Fibroblast of skin of left quadriceps (primary cell): ENCODE data around the gene SPOUT1.

Experiments used
- DNase-seq, 2 experiments: peaks; one replicate each; pipeline ENCODE4 v3.0.0-alpha.2; 2013; ENCODE audit warnings: low read depth in 2 of 2

SPOUT1 gene

DNA sequence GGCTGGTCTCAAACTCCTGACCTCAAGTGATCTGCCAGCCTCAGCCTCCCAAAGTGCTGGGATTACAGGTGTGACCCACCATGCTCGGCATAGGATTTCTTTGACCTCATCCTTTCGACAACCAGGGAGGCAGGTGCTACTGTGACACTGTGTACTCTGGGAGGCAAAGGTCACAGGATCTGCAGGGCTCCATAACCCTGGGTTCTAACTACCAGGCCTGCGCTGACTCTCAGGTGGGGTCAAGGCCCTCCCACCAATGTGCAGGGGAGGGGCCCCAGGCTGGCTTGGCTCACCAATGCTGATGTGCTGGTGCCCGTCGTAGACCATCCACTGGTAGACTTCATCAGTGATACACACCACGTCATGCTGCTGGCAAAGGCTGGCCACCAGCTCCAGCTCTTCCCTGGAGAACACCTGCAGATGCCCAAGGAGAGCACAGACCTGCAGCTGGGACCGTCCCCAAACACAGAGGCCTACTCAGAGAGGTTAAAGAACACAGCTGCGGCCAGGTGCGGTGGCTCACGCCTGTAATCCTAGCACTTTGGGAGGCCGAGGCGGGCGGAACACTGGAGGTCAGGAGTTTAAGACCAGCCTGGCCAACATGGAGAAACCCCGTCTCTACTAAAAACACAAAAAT, 7.0 kb upstream of the SPOUT1 start:
- no peak for DNase-seq

DNA sequence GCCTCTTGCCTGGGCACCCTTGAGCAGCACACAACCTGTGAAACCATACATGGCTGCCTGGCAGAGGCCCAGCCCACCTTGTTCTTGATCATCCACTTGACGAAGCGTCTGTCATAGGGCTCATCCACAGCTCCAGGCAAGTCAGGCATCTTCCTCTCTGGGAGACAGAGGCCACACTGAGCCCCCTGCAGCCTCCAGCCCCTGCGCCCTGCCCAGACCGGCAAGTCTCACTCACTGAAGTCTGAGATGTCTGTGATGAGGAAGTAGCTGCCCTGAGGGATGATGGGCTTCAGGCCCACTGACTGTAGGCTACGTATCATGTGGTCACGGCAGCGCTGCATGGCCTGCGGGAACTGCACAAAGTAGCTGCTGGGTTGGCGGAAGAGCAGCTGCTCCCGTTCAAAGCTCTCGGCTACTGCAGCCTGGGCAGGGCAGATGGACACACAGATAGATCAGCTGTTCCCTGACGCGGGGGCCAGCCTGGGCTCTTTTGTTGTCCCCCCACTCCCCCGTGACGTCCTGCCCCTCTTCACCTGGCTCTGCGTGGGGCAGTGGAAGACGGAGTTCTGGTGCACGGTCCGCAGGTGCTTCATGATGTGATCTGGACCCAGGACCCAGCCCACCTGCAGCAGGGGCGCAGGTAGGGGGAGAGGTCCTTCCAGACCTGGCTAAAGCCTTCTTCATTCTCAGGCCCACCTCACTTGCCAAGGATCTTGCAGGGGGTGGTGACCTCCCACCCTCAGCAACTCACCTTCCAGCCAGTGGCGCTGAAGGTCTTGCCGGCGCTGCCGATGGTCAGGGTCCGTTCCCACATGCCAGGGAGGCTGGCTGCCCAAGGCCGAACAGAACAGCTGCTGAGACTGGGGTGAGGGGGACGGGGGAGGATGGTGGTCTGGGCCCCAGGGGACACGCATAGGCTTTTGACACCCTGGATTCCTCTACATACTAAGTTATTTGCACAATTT, 5.9 kb upstream of the SPOUT1 start:
- no peak for DNase-seq

DNA sequence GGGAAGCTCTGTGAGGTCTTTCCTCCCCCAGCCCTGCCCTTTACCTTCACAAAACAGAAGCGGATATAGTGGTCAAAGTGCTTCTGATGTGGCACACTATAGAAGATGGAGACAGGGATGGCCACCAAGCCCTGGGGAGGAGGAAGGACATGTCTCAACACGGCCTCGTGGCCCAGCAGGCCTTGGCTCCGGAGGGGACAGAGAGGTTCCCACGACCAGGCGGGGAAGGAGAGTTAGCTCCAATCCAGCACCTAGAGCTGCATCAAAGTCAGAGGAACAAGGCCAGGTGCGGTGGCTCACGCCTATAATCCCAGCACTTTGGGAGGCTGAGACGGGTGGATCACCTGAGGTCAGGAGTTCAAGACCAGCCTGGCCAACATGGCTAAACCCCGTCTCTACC, 4.1 kb upstream of the SPOUT1 start:
- DNase-seq = no peak

DNA sequence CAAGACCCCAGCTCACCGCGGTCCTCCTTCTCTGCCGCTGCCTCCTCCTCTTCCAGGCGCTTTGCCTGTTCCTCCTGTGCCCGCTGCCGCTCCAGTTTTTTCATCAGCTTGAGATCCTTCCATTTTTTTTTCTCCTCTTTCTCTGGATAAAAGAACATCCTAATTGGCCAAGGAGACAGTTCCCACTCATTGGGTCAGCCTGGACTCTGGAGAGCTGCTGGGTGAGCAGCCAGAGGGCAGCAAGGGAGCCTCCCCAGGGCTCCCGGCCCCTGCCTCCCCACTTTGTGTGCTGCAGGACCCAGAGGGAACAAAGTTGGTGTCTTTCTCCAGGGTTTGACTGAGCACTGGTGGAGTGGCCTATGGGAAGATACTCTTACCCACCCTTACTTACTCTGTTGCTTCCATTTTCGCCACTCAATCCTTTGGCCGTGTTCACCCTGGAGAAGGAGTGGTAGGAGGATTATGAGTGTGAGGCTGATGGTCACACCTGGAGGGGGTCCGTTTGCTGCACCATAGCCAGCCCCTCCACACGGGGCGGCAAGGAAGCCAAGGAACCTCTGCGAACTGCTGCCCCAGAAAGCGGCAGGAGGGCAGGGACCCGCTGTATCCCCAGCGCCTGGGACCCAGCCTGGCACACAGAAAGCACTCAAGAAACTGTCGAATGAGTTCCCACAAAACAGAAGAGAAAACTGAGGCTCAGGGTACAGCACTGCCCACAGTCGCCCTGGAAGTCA, 708 bp downstream of the SPOUT1 start:
- no peak for DNase-seq

DNA sequence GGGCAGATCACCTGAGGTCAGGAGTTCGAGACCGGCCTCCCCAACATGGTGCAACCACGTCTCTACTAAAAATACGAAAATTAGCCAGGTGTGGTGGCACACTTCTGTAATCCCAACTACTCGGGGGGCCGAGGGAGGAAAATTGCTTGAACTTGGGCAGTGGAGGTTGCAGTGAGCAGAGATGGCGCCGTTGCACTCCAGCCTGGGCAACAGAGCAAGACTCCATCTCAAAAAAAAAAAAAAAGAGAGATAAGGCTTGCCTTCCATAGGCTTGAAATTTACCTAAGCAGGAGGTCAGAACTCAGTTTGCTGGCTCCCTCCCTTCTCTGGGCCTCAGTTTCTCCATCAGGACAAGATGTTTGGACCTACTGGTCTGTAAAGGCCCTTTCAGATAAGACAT, 1.3 kb downstream of the SPOUT1 start:
- DNase-seq = no peak

DNA sequence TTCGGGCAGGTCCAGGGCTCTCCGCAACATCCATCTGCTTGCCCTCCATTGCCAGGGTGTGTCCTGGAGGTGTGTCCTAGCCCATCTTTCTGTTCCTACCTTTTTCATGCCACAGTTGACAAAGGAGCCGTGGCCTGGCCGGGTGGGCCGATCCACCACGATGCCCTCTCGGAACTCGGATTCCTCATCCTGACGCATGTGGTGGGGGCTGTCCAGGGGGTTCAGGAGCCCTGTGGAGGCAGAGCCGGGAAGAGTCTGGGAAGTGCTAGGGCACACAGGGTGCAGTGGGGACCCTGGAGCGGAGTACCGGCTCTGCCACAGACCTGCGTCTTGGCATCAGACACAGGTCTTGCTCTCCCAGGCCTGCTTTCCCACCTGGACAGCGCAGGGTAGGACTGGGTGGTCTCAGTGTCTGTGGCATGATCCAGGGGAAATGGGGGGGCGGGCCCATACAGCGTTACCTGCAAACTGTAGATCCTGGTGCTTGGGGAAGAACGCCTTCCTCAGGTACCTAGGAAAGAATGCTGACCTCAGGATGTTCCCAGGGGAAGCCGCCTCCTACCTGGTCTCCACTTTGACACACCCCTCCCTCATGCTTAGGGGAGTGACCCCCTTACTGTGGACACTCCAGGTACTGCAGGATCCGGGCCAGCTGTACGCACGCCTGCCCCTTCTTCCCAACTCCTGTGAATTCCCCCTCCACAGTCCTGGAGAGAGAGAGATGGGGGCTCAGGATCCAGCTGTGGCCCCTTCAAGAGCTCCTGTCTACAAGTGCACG, 3.5 kb downstream of the SPOUT1 start:
- DNase-seq = no peak

DNA sequence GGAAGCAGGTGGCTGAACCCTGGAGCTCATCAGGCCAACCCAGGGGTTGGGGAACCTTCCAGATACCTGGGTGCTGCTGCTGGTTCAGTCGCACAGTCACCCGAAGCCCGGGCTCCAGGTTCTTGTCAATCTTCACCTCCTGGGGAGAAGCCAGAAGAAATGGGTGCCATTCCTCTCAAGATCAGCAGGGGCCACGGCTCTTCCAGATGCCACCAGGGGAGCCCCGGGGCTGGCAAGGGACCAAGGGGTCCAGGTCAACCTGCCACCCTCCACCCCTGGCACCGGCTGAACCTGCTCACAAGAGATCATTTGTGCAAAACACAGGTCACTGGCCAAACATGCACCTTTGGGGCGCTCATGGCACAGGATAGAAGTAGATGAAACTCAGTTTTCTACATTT, 4.7 kb downstream of the SPOUT1 start:
- no peak for DNase-seq

DNA sequence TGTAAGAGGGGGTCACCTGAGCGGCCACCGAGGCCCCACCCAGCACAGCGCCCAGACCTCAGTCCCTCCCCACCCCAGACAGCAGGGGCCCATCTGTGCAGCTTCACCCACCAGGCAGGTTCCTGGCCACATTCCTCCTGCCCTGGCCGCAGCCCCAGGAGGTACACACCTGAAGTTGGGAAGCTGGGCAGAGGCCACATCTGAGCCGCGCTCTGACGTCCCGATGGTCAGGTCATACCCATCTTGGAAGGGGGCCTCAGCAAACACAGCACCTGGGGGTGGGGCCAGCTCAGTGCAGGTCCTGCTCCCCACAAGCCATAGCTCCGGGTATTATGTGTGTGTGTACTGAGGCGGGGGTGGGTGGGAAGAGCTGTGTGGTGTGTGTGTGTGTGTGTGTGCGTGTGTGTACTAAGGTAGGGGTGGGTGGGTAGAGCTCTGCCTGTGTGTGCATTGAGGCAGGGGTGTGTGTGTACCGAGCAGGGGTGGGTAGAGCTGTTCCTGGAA, 5.6 kb downstream of the SPOUT1 start:
- no peak for DNase-seq

DNA sequence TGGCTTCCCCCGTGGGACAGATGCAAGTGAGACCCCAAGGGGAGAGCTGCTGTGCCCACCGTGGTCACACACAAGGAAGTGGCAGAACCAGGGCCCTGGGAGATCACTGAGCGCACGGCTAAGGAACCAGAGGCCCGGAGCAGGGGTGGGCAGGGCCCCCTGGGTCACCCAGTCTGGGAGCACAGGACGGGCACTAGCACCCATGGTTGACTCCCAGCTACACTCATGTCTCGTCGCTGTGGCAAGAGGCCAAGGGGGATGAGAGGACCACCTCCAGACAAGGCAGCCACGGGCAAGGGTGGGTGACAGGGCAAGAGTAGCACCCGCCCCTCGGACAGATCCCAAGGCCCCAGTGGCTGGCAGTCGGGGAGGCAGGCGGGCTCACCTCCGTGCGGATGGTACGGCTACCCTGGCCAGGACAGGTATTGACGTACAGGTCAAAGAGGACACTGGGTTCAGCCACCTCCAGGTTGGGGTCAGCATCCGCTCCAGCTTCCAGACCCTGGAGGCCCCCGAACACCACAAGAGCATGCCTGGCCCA, 6.2 kb downstream of the SPOUT1 start:
- DNase-seq = no peak

DNA sequence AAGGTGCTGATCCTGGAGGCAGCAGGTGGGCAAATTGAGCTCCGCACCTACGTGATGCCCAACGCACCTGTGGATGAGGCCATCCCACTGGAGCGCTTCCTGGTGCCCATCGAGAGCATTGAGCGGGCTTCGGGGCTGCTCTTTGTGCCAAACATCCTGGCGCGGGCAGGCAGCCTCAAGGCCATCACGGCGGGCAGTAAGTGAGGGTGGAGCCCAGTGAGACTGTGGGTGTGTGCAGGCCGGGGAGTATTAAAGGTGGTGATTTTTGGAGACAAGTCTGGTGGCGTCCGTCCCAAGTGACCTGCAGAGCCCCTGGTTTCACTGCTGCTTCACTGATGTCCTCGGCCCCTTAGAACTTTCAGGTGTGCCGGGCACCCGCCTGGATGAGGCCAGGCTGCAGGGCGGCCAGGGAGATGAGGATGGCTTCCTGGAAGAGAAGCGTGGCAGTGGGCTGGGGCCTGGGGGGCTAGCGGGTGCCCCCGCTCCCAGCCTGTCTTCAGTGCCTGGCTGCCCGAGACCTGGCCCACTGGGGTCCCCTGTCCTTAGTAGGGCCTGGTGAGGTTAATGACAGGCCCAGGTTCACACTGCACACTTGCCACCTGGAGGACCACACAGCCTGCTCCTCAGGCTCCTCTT, 7.1 kb downstream of the SPOUT1 start:
- no peak for DNase-seq

DNA sequence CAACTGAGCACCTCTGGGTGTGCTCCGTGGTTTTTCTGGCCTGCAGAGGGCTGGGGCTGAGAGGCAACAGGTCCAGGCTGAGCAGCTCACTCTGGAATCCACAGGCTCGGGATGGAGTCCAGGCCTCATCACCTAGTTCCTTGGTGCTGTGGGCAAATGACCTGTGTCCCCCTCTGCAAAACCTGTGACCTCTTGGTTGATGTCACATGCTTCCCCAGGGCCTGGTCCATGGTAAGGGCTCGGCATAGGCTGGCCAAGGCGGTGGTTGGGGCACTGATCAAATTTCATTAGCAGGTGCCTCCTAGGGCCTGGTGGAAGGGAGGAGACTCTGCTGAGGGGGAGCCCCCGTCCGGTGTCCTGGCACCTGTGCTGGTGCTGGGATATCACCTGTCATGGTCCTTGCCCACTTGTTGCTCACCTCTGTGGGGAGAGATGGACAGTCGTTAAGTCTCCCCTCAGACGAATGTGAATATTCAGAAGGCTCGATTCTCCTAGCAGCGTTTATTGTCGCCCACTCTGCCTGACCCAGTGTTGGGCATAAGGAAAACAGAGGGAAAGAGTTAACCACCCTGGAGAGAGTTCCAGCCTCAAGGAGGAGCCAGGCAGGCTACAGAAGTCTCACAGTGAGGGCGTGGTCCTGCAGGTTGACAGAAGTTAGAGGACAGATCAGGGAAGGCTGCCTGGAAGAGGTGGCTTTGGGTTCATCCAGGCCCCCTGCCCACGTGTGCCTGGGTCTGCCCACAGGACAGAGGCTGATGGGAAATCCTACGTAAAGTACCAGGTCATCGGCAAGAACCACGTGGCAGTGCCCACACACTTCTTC, 7.8 kb downstream of the SPOUT1 start:
- no peak for DNase-seq

DNA sequence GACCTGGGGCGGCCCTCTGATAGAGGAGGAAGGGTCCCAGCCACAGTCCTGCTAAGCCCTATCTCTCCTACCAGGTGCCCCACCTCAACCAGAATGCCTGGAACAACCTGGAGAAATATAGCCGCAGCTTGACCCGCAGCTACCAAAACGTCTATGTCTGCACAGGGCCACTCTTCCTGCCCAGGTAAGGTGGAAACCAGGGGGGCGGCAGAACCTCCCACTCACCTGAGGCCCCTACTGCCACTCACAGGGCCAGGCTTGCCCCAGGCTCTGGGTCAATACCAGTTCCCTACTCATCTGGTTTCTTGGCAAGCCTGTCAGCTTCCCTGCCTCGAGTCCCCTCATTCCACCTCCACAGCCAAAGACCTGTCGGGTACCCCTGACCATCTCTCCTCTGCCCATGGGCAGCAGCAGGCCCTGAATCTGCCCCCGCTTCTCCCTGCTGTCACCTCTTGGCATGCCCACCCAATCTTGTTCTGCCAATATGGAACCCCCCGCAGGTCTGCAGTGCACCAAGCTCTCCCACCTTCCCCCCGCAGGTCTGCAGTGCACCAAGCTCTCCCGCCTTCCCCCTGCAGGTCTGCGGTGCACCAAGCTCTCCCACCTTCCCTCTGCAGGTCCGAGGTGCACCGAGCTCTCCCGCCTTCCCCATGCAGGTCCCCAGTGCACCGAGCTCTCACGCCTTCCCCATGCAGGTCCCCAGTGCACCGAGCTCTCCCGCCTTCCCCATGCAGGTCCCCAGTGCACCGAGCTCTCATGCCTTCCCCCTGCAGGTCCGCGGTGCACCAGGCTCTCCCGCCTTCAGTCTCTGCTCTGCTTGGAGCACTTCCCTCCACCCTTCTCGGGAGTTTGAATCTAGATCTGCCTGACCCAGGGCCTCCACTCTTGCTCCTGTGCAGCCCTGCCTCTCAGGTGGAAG, 8.7 kb downstream of the SPOUT1 start:
- no peak for DNase-seq

DNA sequence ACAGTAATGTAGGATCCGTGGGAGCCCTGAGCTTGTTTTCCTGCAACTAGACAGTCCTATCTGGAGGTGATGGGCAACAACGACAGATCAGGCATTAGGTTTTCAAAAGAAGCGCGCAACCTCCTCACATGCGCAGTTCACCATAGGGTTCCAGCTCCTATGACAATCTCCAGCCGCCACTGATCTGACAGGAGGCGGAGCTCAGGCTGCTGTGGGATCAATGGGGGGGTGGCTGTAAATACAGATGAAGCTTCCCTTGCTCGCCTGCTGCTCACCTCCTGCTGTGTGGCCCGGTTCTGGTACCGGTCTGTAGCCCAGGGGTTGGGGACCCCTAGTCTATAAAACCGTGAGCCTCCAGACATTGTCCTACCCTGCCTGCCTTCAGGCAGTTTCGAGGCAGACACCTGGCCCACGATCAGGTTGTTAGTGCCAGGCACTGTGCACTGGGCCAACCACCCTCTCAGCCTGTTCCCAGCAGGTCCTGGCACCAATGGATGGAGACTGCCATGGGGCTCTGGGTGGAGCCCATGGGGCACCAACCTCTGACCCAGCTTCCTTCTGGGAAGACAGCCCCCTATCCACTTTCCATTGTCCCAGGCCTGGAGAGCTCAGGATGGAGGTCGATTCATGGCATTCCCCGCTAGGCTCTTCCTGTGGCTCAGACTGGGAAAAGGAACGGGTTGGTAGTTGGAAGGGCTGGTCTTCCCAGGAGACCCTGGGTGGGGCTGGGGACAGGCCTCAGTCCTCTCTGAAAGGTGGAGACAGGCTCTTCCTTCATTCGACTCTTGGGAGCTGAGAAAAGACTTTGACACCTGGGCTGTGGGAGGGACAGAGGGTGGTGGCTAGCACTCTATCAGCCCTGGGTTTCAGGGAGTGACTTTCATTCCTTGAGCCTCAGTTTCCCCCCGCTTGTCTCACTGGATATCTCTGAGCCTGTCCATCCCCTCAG, 9.6 kb downstream of the SPOUT1 start:
- DNase-seq = peak; percentile 15 to 22

DNA sequence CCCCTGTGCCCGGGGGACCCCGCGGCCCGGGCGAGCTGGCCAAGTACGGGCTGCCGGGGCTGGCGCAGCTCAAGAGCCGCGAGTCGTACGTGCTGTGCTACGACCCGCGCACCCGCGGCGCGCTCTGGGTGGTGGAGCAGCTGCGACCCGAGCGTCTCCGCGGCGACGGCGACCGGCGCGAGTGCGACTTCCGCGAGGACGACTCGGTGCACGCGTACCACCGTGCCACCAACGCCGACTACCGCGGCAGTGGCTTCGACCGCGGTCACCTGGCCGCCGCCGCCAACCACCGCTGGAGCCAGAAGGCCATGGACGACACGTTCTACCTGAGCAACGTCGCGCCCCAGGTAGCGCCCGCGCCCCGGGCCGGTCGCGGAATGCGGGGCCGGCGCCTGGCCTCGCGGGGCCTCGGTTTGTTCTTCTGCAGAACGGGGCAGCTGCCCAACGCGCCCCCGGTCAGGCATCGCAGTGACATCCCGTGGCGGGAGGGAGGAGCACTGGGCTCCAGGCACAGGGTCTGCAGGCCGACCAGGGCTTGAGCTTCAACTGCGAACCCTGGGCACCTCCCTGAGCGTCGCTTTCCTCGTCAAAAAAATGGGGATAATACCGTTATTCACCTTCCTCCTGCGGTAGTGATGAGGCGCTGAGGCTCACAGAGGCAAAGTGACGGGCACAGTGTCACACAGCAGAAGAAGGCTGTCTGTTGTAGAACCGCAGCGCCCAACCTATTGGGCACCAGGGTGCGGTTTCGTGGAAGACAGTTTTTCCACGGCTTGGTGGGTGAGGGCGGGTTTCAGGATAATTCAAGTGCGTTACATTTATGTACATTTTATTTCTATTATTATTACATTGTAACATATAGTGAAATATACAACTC, 10.5 kb downstream of the SPOUT1 start:
- DNase-seq = no peak

DNA sequence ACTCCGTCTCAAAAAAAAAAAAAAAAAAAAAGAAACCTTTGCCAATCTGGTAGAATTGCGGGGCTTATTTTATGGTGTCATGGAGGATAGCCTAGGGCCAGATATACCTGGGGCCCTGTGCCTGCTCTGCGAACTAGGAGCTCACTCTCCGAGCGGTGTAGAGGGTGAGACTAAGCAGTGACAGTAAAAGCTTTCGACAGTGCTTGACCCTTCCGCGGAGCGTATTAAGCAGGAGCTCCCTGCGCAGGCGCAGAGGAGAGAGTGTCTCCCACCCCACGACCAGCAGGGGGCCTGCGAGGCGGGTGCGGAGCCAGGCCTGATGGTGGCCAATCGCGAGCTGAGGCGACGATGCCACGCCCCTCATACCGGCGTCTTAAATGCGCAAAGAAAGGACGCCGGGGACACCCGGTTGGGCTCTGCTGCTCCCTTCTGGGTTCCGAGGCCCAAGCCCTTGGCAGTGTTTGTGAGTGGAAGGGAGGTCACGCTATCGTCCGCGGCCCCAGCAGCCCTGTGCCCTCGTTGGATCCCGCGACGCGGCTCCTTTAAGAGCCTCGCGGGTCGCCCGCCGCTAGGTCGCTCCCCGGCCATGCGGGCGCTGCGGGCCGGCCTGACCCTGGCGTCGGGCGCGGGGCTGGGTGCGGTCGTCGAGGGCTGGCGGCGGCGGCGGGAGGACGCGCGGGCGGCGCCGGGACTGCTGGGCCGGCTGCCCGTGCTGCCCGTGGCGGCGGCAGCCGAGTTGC, 11.3 kb downstream of the SPOUT1 start, which contains the start of gene ENDOG:
Gene ENDOG, plus strand, starts transcription at position 402 of the 740 bp plus-strand sequence. Its CDS starts 185 bp downstream, at position 587.
- peak; percentile 87 to 89 for DNase-seq

DNA sequence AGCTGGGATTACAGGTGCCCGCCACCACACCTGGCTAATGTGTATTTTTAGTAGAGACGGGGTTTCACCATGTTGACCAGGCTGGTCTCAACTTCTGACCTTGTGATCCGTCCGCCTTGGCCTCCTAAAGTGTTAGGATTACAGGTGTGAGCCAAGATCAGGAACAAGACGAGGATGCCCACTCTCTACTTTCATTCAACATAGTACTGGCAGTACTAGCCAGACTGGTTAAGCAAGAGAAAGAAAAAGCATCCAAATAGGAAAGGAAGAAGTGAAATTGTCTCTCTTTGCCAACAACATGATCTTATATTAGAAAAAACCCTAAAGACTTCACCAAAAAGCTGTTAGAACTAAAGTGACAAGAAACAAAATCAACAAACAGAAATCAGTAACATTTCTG, 18.7 kb downstream of the SPOUT1 start:
- no peak for DNase-seq
